GM19463 (cell line): ENCODE results near the gene BPNT1.
"Not testable (repeated sequence)": the region's sequence is repeated elsewhere in the genome, so short reads cannot be mapped to it uniquely, and the experiment has no call there.

ENCODE experiments used
- ATAC-seq: cut with Tn5 transposase; IDR thresholded peaks from one replicate; pipeline ENCODE4 v1.9.1; 2021; ENCODE audit warnings: mild to moderate bottlenecking, moderate library complexity; ENCODE audit not compliant: unreplicated experiment

The BPNT1 gene

DNA sequence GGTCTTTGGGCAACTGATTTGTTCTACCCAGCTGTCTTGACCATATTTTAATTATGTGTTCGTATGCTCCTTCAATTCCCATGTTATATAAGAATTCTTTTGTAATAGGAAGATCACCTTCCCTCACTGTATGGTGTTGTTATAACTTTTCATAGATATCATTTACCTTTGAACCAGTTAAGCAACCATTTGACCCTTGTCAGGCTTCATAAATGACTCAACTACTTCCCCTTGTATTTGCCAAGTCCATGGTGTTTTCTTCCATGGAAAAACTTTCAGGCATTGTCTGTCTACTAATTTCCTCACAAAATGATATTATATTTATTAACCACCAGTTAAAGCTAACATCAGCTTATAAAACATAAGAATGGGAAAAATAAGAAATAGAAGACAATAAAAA lies 5.1 kb downstream of the BPNT1 start:
- no peak for ATAC-seq

DNA sequence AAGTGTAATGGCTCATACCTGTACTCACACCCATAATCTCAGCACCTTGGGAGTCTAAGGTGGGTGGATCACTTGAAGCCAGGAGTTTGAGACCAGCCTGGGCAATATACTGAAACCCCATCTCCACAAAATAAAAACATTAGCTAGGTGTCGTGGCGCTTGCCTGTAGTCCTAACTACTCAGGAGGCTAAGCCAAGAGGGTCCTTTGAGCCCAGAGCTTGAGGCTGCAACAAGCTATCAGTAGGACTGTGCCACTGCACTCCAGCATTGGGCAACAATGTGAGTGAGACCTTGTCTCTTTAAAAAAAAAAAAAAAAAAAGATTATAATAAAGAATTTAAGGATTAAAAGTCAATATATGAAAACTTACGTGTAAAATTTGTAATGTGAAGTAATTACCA lies 11.7 kb downstream of the BPNT1 start:
- ATAC-seq, result no peak

DNA sequence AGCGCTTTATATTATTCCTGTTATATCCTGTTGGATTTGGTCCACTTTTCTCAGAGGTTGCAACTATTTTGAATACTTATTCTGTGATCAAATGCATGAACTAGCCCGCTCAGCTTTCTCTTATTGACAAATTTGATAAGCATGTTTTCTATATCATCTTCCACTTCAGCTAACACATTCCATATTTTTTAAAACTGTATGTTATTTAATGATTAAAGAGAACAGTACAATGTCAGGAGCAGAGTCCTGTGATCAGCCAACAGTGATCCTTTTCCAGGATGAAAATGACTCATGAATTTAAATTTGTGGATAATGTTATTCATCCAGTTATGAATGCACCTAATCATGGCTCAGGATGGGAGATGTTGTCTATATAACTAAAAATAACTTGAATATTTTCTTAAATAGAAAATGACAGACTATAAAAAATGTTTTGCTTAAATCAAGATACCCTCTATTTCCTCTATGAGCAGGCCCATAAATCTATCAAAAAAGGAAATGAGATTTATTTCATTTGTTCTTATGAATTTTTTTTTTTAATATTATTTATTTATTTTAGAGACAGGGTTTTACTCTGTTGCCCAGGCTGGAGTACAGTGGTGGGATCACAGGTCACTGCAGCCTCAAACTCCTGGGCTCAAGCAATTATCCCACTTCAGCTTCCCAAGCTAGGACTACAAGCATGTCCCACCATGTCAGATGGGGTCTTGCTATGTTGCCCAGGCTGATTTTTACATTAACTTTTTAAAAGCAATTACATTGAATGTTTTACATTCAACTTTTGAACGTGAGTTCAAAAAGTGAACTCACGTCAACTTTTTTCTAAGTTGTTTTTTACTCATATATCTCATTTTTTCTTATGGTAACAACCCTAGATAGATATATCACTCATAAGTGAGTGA lies 12.5 kb downstream of the BPNT1 start:
- no peak for ATAC-seq

DNA sequence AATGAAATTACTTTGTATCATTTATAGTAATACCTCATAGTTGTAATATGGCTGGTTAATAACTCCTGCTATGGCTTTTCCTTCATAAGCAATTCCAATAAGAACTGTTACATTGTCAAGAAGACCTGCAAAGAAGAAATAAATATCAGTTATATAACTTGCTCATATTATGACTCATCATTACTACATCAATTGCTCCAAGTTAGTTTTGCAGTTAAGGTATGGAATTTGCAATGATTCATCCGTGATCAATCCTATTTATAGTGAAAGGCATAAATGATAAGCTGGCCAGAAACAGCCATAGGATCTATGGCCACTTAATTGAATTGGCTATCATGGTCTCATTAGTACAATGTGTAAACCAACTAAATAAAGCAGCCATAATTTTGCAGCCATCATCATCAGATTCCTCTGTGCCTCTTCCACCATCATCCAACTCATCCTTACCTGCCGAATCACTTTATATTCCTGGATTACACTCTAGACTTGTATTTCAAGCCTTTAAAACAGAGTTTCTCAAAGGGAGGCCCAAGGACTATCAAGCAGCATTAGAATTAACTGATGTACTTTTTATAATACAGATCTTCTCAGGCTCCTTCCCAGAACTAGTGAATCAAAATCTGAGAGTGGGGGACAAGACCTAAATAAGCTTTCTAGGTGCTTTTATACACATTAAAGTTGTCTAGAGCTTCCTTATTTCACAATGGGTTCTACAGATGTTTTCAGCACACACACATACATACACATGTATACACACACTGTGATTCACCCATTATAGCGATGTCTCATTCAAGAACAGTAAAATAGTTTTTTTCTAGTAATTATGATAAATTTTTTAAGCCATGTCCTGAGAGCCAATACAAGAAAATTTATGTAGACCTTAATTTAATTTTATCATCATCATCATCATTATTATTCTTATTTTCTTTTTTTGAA lies 22.1 kb downstream of the BPNT1 start:
- ATAC-seq, result no peak

DNA sequence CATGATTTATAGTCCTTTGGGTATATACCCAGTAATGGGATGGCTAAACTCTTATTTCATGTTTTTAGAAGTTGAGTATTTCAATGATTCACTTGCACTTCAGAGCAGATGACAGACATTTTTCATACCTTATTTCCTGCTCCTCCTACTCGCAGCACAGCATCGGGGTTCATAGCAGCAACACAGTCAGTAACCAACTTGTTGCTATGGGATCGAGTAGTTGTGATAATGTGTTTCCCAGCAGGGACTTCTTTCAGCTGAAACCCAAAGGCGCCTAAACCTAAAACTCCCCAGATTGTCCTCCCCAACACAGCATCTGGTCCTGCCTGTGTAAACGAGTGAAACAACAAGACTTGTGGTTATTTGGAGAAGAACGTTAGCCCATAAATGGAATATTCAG lies 27.0 kb downstream of the BPNT1 start:
- ATAC-seq, result no peak

DNA sequence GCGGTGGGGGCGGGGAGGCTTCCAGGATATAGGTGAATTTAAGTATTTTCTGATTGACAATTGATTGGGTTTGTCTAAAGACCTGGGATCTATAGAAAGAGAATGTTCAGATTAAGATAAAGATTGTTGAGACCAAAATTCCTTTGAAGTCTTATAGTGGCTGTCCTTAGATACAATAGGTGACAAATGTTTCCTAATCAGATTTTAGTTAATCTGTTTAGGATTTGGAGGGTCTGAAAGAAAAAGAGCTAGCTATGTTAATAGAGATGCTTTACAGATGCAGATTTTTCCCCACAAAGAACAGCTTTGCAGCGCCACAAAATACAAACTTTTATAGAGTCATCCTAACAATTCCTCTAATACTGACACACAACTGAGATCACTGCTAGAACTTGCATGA lies 28.7 kb downstream of the BPNT1 start:
- ATAC-seq, result no peak

DNA sequence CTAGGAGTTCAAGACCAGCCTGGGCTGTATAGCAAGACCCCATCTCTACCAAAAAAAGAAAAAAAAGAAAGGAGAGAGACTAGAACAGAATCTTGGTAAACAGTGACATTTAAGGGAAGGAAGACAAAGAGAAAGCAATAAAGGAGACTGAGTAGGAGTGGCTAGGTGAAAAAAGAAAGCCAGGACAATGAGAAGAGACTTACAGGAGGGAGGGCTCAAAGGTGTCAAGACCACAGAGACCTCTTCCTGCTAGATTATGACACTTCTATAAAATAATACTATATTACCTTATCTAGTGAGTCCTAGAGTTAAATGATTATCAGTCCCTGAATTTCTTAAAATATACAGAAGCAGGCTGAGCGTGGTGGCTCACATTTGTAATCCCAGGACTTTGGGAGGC lies 33.2 kb downstream of the BPNT1 start:
- no peak for ATAC-seq

DNA sequence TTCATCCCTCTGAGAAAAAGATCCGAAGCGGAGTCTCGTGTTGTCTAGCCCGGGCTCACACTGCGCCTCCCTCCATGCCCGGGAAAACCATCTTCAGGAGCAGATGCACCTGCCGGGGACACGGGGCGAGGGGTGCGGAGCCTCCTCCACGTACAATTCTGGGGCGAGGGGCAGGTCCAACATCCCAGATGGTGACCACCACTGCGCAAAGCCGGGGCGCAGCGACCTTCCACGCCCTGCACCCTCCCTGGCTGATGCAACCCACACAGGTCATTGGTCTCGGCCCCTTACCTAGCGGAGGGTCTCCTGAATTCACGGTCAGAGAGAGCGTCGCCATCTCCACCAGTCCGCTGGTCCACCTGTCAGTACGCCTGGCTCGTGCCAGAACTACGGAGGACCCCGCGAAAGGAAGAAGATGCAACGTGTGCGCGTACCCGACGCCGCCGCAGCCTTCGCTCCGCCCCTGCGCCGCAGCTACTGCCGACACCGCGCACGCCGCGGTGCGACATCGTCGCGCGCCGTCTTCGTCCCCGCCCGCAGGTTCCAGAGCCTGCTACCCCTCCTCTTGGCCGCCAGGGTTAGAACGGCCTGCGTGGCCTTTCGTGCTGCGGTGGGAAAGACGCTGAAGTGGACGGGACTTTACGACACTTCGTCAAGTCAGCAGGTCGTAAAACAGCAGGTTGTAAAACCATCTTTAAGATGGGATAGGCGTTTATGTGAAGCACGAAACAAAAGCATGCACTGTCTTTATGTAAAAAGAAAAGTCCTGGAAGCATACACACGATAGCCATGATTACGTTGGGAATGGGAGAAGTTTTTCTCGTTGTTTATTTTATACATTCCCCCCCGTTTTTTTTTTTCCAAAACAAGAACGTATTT lies 43.3 kb downstream of the BPNT1 start, which contains the start of gene EPRS1:
TSS of gene EPRS1 (minus strand) at position 454 of the 879 bp plus-strand sequence. CDS start at position 337, 117 bp downstream.
- peak; percentile 99 for ATAC-seq

DNA sequence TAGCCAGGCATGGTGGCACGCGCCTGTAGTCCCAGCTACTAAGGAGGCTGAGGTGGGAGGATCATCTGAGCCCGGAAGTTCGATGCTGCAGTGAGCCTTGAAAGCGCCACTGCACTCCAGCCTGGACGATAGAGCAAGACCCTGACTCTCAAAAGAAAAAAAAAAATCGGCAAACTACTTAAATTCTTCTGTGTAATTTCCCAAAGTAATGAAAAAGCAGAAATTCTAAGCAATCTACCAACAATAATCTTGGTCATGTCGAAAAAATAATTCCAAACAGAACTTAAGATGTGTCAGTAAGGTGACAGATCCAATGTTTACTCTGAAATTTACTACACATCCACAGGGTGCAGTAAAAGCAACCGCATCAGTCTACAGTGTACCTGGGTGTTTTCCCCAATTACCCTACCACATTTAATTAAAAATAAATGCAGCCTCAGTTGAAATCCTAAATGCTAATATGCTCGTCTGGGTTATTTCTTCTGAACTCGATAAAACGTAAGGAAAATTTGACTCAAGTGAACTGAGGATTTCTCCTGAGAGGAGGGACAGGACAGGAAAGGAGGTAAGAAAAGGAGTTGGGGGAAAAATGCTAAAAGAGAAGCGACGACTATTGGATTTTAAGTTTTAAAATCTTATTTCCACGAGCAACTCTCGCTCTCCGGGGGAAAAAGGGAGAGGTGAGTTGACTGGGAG lies 44.1 kb downstream of the BPNT1 start:
- ATAC-seq, result no peak

DNA sequence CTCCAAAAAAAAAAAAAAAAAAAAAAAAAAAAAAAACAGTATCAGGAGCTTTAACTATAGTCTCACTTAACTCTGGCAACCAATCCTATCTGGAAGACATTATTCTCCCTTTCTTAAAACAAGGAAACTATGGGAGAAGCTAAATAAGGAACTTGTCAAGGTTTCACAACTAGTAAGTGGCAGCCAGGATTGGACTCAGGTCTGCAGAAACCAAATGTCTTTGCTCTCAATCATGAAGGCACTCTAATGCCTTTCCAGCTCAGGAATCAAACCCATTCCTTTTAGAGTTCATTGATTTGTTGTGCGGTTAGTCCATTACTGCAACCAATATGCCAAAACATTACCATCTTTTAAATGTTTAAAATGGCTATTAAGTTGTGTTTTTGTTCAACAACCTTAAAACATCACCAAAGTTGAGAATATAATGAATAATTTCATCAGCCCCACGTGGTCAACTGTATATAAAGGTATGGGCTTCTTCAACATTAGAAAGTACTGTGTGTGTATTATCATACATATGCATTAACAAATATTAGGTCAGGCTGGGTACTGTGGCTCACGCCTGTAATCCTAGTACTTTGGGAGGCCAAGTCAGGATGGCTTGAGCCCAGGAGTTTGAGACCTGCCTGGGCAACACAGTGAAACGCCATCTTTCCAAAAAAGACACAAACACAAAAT lies 44.8 kb downstream of the BPNT1 start:
- no peak for ATAC-seq

DNA sequence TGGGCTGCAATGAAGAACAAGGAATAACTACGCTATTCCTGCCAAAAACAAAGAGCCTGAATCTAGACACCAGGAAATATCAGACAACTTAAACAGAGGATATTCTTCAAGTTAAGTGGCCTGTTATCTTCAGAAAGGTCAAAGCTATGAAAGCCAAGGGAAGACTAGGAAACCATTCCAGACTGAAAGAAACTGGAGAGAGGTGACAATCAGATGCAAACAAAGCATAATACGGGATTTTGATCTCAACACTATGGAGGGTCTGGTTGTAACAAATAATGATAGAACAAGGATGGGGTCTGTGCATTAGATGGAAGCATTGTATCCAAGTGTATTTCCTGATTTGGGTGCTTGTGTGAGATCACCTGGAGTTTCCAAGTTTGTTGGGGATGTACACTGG lies 45.9 kb downstream of the BPNT1 start:
- no peak for ATAC-seq

DNA sequence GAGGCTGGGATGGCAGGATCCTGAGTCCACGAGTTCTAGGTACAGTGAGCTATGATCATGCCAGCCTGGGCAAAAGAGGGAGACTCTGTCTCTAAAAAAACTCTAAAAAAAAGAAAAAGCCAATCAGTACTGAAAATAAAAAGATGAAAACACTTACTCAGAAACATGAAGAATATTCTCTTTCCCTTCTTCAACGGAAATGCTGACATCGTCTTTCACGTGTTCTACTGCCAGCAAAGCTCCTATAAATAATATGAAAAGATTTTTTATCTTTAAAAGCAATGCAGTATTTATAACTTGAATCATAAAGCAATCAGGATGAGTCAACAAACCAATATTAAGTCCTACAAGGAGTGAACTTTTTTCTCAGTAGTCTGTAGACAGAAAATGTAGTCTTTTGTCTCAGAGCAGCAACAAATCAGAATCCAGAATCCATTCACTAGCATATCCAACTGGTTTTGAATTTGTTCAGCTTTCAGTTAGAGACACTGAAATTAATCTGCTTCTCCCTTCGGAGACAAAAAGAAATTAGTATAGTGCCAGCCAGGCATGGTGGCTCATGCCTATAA lies 49.5 kb downstream of the BPNT1 start:
- ATAC-seq, result no peak

DNA sequence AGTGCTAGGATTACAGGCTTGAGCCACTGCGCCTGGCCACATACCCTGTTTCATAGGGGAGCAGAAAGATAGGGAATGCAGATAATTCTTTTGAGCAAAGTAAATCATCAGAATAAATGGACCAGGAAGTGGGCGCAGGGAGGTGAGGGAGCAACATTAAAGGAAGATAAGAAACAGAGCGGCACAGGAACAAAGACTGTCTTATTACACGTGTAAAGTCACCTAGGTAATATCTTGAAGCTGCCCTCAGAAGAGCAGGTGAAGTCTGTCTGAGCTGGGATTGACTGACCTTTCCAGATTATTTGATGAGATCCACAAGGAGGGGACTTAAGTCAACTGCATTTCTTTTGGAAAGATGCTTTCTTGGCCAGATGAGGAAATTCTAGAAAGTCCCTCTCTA lies 50.9 kb downstream of the BPNT1 start:
- ATAC-seq, result no peak

DNA sequence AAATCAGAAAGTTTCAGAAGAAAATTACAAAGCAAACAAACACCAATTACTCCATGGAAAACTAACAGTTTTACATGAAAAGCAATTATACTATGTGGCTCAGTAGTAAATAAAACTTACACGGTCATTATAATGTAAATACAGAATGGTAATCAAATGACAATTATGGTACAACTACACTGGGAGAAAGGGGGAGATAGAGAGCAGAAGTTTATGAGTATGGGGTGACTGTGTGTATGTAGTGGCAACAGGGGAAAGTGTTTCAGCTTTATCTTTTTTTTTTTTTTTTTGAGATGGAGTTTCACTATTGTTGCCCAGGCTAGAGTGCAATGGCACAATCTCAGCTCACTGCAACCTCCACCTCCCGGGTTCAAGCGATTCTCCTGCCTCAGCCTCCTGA lies 51.8 kb downstream of the BPNT1 start:
- not testable (repeated sequence) for ATAC-seq

DNA sequence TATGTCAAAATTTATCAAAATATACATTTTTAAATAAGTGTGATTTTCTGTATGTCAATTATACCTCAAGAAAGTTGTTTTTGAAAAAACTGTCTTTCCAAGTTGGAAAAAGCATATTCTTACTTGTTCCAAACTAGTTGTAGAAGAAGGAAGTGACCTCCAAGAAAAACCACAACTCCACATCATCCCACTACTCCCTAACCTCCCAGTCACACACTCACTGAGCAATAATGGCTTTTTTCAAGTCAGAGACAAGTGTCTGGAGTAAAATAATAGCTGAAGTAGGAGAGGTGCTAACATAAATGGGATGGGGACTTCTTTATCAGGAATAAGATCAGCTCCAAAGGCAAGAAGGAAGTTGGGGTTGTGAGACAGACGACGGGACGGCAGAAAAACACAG lies 56.7 kb downstream of the BPNT1 start:
- no peak for ATAC-seq

DNA sequence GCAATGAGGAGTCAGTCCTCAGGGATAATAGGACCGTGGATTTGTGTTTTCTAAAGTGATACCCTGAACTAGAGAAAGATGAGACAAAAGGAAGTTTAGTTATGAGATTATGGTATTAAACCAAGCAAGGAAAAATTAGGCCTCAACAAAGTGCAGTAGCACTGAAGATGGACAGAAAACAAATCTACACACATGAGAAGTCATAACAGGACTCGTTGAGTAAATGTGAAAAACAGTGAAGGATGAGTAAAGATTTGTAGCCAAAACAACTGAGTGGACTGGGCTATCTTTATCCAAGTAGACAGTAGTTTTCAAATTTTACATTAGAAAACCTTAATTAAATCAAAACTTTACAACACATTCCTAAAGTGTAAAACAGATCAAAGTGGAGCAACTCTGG lies 58.3 kb downstream of the BPNT1 start:
- ATAC-seq, result no peak

DNA sequence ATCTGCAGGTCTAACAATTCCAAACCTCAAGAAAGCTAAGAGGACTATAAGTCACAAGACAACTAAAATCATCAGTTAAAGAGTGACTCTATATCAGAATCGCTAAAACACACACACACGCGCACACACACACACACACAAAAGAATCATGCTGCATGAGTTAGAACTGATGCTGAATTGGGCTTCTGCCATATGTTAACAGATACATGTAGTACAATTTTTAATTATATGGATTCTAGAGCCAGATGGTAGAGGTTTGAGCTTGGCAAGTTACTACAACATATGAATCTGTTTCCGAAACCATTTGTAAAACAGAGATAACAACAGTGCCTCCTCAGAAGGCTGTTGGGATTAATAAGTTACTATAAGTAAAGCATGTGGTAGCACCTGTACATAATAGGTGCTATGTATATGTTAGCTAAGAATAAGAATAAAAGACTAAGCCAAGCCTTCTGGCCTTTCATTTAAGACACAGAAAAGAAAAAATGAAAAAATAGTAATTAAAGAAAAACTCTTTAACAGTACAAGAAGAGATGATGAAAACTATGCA lies 61.2 kb downstream of the BPNT1 start:
- no peak for ATAC-seq

DNA sequence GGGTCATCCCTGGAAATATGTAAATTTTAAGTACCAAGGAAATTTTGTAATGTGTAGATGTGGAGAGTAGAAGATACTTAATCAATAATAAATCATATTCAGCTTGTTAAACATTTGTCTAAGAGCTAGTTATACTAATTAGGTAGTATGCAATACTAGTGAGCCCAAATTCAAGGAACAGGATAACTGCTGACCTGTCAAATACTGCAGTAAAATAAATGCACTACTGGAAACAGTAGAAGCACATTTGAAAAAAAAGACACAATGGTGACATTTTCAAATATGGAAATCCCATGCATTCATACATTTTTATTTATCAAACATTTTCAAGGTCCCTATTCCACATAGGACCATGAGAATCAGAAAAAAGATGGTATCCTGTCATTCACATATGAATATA lies 70.5 kb downstream of the BPNT1 start:
- no peak for ATAC-seq

DNA sequence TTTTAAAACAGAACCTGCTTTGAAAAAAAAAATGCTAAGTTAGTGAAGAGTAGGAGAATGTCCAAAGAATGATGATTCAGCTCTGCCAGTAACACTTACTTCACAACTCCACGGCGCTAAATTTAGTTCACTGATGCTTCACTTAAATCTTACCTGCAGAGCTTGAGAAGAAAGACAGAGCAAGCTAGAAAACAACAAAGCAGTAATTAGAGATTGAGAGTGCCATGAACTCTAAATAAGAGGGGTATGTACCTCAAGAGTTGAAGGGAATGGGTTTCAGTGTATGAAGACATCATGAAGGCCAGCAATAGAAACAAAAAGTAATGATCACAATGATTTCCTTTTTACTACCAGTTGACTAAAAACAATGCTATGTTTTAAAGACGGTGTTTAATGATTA lies 76.1 kb downstream of the BPNT1 start:
- ATAC-seq, result peak; percentile 85
